Left lung (tissue), 10 donors: ENCODE data around the gene PPP4C. TPM values are rescaled to one million over a fixed set of nuclear protein-coding genes. Genes with fewer than 3 reads are reported as not detected.
"Not testable (repeated sequence)": the region's sequence is repeated elsewhere in the genome, so short reads cannot be mapped to it uniquely, and the experiment has no call there.

Source experiments
- ATAC-seq: fragments of 200-7000 bp; cut with Tn5 transposase; one replicate; pipeline ENCODE4 v1.9.1; 2020; ENCODE audit warnings: moderate library complexity
- DNase-seq, 4 donors: peaks; one replicate each; pipeline ENCODE4 v3.0.0-alpha.2; 2013 to 2020
- H3K27ac ChIP-seq, 2 donors: fragments of 200-600 bp; sonication (generic) in 1 of 2; one replicate each; pipeline versions ENCODE4 v1.5.0 to v1.8.0; 2020 to 2021
- H3K27me3 ChIP-seq, 2 donors: fragments of 200-600 bp; sonication (generic) in 1 of 2; one replicate each; pipeline versions ENCODE4 v1.5.0 to v1.8.0; 2020 to 2021
- H3K36me3 ChIP-seq, 2 donors: fragments of 200-600 bp; sonication (generic) in 1 of 2; one replicate each; pipeline versions ENCODE4 v1.5.0 to v1.8.0; 2020 to 2021
- H3K4me1 ChIP-seq, 2 donors: fragments of 200-600 bp; one replicate each; pipeline ENCODE4 v1.8.0; 2021
- H3K4me3 ChIP-seq, 2 donors: fragments of 200-600 bp; sonication (generic) in 1 of 2; one replicate each; pipeline versions ENCODE4 v1.5.0 to v1.8.0; 2020 to 2021; ENCODE audit warnings: mild to moderate bottlenecking in 1 of 2
- H3K9me3 ChIP-seq, 2 donors: fragments of 200-600 bp; sonication (generic) in 1 of 2; one replicate each; pipeline versions ENCODE4 v1.5.0 to v1.8.0; 2020 to 2021
- intact Hi-C, 2 donors: fragments of 100-400 bp; cut with DNase I; formaldehyde crosslinking; loops; one replicate each; pipeline versions ENCODE4 v1.11.2 to v1.14.2; 2022
- polyA plus RNA-seq, 6 donors: library from polyadenylated mRNA; unstranded; fragments of 120-200 nt; gene quantifications; one replicate each; pipeline ENCODE4 v1.2.1, GENCODE V29; 2013; ENCODE audit not compliant: insufficient read length in 6 of 6
- total RNA-seq, 2 donors: library from RNA; stranded (reverse); fragmentation: NEBNext Ultra II Directional; extraction: Animal tissue kit (Norgen Biotek cat#: 25700); gene quantifications; one replicate each; pipeline ENCODE4 v1.2.1, GENCODE V29; 2021
- TF ChIP-seq, protein P1 (sequence below), 2 donors: fragments of 200-600 bp; sonication (generic) in 1 of 2; IDR thresholded peaks; one replicate each; pipeline versions ENCODE4 v1.5.0 to v1.8.0; 2021; ENCODE audit warnings: antibody characterized with exemption in 2 of 2
- donor health status: DM: no; HTN: yes; CAD: no.
- donor health status: DM: no; HTN: no; CAD: no.

PPP4C gene
- total and polyA plus RNA-seq, 8 donors: 62.0 to 89.8 (median 76.9) TPM

GRCh38 chr16:30032083-30032819, 43.5 kb upstream of the PPP4C start:
- H3K9me3 ChIP-seq: no peaks in the 10 kb centered on the region
- H3K27me3 ChIP-seq: peaks cover 34 to 89% of the 10 kb centered on the region in 2 donors
- DNase-seq: peak in 3 of 4 donors; percentile 6 to 50 (median 24)
- no peak overlapping the region for H3K4me3 ChIP-seq
- H3K36me3 ChIP-seq: no peaks in the 10 kb centered on the region
- no peak overlapping the region for H3K27ac ChIP-seq
- H3K4me1 ChIP-seq: peaks cover 0 to 9% of the 10 kb centered on the region in 2 donors
- intact Hi-C loops: no loop called here
- ATAC-seq: peak; percentile 72
- TF ChIP-seq, protein P1, sequence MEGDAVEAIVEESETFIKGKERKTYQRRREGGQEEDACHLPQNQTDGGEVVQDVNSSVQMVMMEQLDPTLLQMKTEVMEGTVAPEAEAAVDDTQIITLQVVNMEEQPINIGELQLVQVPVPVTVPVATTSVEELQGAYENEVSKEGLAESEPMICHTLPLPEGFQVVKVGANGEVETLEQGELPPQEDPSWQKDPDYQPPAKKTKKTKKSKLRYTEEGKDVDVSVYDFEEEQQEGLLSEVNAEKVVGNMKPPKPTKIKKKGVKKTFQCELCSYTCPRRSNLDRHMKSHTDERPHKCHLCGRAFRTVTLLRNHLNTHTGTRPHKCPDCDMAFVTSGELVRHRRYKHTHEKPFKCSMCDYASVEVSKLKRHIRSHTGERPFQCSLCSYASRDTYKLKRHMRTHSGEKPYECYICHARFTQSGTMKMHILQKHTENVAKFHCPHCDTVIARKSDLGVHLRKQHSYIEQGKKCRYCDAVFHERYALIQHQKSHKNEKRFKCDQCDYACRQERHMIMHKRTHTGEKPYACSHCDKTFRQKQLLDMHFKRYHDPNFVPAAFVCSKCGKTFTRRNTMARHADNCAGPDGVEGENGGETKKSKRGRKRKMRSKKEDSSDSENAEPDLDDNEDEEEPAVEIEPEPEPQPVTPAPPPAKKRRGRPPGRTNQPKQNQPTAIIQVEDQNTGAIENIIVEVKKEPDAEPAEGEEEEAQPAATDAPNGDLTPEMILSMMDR (IDR thresholded peaks at IDR 0.05): peak; percentile 61 to 77

- peak in 1 of 4 donors; percentile 13 for DNase-seq
- peaks cover 0 to 9% of the 10 kb centered on the region in 2 donors for H3K4me1 ChIP-seq
- H3K27me3 ChIP-seq: peaks cover 34 to 79% of the 10 kb centered on the region in 2 donors
- H3K9me3 ChIP-seq: no peaks in the 10 kb centered on the region
- H3K27ac ChIP-seq: no peak overlapping the region
- TF ChIP-seq, protein P1 (IDR thresholded peaks at IDR 0.05): no peak
- no peak for ATAC-seq
- no peaks in the 10 kb centered on the region for H3K36me3 ChIP-seq
- no peak overlapping the region for H3K4me3 ChIP-seq
- intact Hi-C loops: no loop called here
Observed at GRCh38 chr16:30033270-30033669, 42.5 kb upstream of the PPP4C start.

- H3K4me3 ChIP-seq: no peak overlapping the region
- no peaks in the 10 kb centered on the region for H3K9me3 ChIP-seq
- no peak overlapping the region for H3K27ac ChIP-seq
- H3K4me1 ChIP-seq: no peaks in the 10 kb centered on the region
- ATAC-seq: no peak
- H3K27me3 ChIP-seq: peaks cover 0 to 21% of the 10 kb centered on the region in 2 donors
- no peak for DNase-seq
- TF ChIP-seq, protein P1 (IDR thresholded peaks at IDR 0.05): no peak
- H3K36me3 ChIP-seq: no peaks in the 10 kb centered on the region
- intact Hi-C loops: no loop called here
Observed at GRCh38 chr16:30040221-30040620, 35.6 kb upstream of the PPP4C start.

- not testable (repeated sequence) for H3K9me3 ChIP-seq, ATAC-seq
Observed at GRCh38 chr16:30040690-30041089, 35.1 kb upstream of the PPP4C start.

GRCh38 chr16:30041841-30042240, 34.0 kb upstream of the PPP4C start:
- no peak overlapping the region for H3K4me3 ChIP-seq
- no peaks in the 10 kb centered on the region for H3K4me1 ChIP-seq
- H3K27me3 ChIP-seq: peaks cover 0 to 18% of the 10 kb centered on the region in 2 donors
- peak; percentile 31 for ATAC-seq
- H3K9me3 ChIP-seq: no peaks in the 10 kb centered on the region
- H3K27ac ChIP-seq: no peak overlapping the region
- TF ChIP-seq, protein P1 (IDR thresholded peaks at IDR 0.05): peak; percentile 19 to 34
- intact Hi-C loops: no loop called here
- peak in 1 of 4 donors; percentile 47 for DNase-seq
- H3K36me3 ChIP-seq: no peaks in the 10 kb centered on the region

More at GRCh38 chr16:30040690-30041089, 35.1 kb upstream of the PPP4C start:
- H3K36me3 ChIP-seq, DNase-seq, intact Hi-C loops, H3K27ac ChIP-seq, H3K4me3 ChIP-seq, H3K4me1 ChIP-seq: not testable (repeated sequence)
- peaks cover 0 to 16% of the 10 kb centered on the region in 2 donors for H3K27me3 ChIP-seq
